Inflammatory macrophage (primary cell): ENCODE data around the gene VAMP8.
"Not testable (repeated sequence)": the region's sequence is repeated elsewhere in the genome, so short reads cannot be mapped to it uniquely, and the experiment has no call there.

Source experiments
- DNase-seq, 2 donors: peaks; one replicate each; pipeline ENCODE4 v3.0.0-alpha.2; 2020 to 2022

VAMP8 gene

DNA sequence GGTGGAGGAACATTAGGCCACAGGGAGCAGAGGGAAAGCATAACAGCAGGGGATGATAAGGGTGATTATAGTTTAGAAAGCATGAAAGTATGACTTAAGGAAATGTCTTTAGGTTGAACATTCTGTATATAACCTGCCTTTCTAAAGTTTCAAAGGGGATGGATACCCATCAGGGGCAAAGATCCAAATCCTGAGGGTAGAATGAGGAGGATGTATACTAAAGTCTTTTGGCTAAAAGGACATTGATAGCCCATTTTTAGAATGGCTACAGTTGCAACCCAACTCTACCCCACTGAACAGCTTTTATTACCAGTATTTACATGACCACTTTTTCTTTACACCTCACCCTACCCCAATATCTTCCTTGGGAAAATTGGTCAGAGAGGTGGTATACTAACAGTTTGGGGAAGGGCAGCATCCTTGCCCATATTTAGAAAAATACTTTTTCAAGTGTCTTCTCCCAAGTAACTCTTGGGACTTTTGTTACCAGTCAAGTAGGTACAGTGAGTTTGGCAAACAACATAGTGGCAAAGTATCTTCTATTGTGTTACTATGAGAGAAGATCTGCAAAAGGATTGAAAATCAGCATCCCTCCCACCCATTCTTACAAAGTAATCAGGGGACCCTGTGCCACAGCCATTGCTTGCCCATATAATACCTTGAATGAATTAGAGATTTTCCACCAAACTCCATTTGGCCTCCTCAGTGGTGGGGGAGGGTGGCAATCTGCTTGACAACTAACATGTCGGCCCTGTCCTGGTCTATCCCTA lies 30.1 kb upstream of the VAMP8 start:
- no peak for DNase-seq

- no peak for DNase-seq
Measured at GRCh38 chr2:85547859-85548607, 29.4 kb upstream of the VAMP8 start.

- no peak for DNase-seq
Measured at GRCh38 chr2:85548608-85548900, 28.8 kb upstream of the VAMP8 start.

DNA sequence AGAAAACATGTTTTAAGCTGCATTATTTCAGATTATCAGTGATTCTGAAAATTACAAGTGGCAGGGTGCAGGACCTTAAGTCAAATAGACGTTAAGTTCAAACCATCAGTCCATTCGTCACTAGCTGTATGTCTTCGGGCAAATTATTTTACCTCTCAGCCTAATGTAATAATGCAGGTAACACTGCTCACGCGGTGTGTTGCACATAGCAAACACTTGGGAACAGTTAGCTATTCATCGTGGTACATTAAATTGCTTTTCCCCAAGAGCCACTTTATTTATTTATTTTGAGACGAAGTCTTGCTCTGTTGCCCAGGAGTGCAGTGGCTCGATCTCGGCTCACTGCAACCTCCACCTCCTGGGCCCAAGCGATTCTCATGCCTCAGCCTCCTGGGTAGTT lies 28.3 kb upstream of the VAMP8 start:
- no peak for DNase-seq

- no peak for DNase-seq
Measured at GRCh38 chr2:85549826-85550225, 27.6 kb upstream of the VAMP8 start.

GRCh38 chr2:85550486-85550885 lies 26.9 kb upstream of the VAMP8 start:
- peak; percentile 43 to 56 for DNase-seq

DNA sequence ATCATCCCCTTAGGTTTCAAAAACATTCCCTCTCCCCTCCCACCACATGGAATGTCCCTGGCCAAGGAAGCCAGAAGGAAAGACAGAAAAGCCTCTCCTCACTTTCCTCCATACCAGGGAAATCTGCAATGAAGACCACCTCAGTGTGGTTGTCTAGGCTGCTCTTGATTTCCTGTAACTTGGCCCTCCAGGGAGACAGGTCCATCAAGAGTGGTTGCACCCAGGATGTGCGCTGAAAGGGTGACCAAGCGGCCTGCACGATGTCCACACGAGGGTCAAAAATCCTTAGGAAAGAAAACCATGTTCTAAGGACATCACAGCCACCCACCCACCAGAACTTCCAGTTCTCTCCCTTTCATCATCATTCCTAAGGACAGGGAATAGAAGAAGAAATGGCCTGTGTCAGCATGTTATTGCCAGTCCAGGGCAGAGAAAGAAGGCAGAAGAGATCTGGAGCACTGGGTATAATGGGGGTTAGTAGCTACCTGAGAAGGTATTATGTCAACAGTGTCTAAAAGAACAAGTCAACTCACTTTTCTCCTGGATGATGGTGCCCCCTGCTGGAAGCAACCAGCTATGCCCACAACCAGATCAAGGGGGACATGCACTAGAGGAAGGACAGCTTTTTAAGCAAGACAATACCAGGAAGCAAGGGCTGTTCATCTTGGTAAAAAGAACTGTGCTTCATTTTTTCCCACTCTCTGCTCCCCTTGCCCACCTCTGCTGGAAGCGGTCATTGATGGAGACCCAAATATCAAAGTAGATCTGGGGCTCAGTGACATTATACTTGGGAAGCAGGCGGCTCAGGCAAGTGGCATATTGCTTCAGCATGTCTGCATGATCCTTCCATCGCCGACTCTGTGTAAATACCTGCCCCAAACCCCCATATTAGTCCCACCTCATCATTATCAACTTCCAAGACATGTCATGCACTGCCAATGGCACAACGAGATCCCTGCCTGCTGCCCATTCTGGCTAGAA lies 25.4 kb upstream of the VAMP8 start:
- DNase-seq, result peak; percentile 78 to 87

- DNase-seq, result no peak
Measured at GRCh38 chr2:85553184-85553583, 24.2 kb upstream of the VAMP8 start.

DNA sequence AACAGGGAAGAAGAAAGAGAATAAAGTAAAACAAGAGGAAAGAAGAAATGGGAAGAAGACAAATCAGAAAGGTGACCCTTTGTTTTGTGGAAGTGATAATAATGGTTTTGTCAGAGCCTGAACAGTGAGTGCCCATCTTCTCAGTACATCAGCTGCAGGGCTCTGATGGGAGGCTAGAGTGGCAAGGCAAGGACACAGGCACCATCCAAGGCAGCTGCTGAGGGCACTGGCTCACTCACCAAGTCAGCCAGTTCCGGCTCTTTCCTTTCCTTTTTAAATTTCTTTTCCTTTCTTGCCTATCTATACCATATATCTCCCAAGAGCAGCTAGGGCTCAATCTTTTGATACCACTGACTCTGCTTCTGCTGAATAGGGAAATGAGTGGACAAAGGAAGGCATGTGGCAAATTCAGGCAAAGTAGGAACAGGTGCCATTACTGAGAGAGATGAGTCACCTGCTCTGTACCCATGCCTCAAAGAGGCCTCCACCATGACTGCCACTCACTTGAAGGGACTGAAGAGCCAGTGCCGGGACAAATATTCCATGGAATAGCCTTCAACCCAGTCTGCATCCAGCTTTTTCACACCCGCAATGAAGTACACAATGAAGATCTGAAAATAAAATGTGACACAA lies 22.3 kb upstream of the VAMP8 start:
- no peak for DNase-seq

DNA sequence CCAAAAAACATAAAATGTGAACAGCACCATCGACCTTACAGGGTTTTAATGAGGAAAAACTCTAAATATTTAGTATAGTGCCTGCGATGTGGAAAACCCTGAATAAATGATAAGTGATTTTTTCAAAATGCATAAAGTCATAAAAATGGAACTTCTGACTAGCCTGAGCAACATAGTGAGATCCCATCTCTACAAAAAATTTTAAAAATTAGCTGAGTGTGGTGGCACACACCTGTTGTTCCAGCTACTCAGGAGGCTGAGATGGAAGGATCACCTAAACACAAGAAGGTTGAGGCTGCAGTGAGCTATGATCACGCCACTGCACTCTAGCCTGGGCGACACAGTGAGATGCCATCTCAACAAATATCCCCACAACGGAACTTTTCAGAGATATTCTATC lies 20.3 kb upstream of the VAMP8 start:
- no peak for DNase-seq

DNA sequence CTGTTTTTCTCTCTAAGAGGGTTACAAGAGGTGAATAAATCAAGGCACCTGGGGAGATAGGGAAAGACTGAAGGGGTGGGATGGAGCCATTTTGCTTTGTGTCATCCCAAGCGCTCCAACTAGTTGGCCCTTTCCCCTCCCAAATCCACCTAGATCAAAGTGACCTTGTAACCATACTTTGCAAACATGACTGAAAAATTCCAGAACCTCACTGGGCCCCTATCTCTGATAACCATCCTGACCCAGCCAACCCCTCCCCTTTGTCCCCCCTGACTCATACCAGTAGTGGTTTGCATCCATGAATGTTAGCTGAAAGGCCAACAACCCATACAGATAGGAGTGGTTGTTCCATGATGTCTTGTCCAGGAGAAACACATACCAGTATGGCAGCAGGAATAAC lies 19.2 kb upstream of the VAMP8 start:
- DNase-seq, result no peak

GRCh38 chr2:85560403-85560726 lies 17.0 kb upstream of the VAMP8 start:
- not testable (repeated sequence) for DNase-seq

- DNase-seq, result no peak
Measured at GRCh38 chr2:85560812-85561279, 16.5 kb upstream of the VAMP8 start.

- peak; percentile 94 to 97 for DNase-seq
Measured at GRCh38 chr2:85561280-85562212, 15.8 kb upstream of the VAMP8 start, which contains the start of gene GGCX. TSS of gene GGCX (minus strand) at chr2:85561493. CDS start at chr2:85561428, 65 bp downstream.

DNA sequence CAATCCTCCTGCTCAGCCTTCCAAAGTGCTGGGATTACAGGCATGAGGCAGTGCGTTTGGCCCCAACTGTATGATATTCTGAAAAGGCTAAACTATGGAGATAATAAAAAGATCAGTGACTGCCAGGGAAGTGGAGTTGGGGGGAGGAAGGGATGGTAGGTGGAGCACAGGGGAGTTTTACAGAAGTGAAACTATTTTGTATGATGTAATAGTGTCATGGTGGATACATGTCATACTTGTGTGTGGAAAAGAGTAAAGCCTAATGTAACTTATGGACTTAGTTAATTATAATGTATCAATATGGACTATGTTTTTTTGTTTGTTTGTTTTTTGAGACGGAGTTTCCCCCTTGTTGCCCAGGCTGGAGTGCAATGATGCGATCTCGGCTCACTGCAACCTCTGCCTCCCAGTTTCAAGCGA lies 13.2 kb upstream of the VAMP8 start:
- peak; percentile 72 to 94 for DNase-seq

DNA sequence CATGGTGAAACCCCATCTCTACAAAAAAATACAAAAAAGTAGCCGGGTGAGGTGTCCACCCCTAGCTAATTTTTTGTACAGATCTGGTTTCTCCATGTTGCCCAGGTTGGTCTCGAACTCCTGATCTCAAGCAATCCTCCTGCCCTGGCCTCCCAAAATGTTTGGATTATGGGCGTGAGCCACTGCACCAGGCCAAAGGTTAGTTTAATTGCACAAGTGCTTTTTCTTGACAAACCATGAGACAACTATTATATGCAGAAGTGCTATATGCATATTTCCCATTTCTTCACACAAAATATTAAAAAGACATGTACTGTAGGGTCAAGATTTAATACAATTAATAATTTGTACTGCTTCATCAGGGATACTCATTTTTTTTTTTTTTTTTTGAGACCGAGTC lies 11.1 kb upstream of the VAMP8 start:
- peak; percentile 59 to 73 for DNase-seq

DNA sequence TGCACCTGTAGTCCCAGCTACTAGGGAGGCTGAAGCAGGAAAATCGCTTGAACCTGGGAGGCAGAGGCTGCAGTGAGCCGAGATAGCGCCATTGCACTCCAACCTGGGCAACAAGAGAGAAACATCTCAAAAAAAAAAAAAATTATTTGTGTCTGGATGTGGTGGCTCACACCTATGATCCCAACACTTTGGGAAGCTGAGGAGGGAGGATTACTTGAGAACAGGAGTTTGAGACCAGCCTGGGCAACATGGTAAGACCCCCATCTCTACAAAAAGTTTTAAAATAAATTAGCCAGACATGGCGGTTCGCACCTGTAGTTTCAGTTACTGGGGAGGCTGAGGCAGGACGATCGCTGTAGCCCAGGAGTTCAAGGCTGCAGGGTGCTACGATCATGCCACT lies 1.6 kb upstream of the VAMP8 start:
- DNase-seq, result no peak

GRCh38 chr2:85577063-85577385 lies 362 bp upstream of the VAMP8 start:
- DNase-seq, result no peak

DNA sequence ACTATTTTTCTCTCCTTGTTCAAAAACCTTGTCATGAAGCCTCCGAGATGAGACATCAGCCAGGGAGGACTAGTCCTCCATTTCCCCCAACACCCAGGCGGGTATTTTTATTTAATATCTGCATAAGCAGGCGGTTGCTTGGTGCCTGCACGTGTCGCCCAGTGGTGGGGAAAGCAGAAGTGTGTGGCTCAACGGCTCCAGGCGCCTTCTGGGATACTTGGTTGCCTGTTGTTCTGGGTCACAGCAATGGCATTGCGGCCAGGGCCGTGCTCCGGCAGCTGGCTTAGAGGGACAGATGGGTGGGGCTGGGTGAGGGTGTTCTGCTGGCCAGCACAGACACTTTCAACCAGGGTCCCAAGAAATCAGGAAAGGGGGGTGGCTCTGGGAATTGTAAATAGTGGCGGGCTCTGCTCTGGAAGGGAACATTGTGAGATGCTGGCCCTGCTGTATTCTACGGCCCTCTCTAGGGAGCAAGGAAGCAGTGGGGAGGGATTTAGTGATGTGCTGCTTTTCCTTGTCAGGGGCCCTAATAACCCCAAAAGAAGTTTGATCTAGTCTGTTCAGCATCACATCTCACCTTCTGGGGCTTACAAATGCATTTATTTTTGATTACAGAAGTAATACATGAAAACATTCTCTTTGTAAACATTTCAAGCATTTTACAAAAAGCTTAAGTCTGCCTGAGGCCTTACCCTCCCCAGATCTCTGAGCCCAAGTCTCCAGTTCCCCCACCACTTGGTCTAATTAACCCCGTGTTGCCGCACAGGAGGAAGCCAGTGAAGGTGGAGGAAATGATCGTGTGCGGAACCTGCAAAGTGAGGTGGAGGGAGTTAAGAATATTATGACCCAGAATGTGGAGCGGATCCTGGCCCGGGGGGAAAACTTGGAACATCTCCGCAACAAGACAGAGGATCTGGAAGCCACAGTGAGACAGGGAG lies 1.1 kb downstream of the VAMP8 start:
- peak; percentile 82 to 86 for DNase-seq

- peak; percentile 75 to 76 for DNase-seq
Measured at GRCh38 chr2:85579266-85579935, 2.0 kb downstream of the VAMP8 start.
